SK-N-SH (cell line): ENCODE results near the gene COL4A4.

Experiments used
- CHD2 ChIP-seq: fragments of 150-350 bp; IDR thresholded peaks from 2 replicates; pipeline ENCODE4 v1.6.1; 2018; ENCODE audit warnings: low read length; ENCODE audit not compliant: partially characterized antibody
- CTCF ChIP-seq: fragments of 200-600 bp; sonication (generic); IDR thresholded peaks from 2 replicates; pipeline ENCODE4 v1.6.1; 2017; ENCODE audit warnings: antibody characterized with exemption, mild to moderate bottlenecking, moderate library complexity
- EP300 ChIP-seq, 2 experiments: IDR thresholded peaks; 2 replicates each; pipeline versions ENCODE4 v1.4.0 to v1.6.1; 2012; ENCODE audit warnings: borderline replicate concordance in 1 of 2, low read depth in 1 of 2, low read length in 1 of 2
- NRF1 ChIP-seq: IDR thresholded peaks from 2 replicates; pipeline ENCODE4 v1.6.1; 2012; ENCODE audit warnings: low read depth, mild to moderate bottlenecking, low read length
- POLR2AphosphoS5 ChIP-seq: IDR thresholded peaks from 2 replicates; pipeline ENCODE4 v1.6.1; 2012; ENCODE audit warnings: low read depth, low read length
- REST ChIP-seq: IDR thresholded peaks from 2 replicates; pipeline ENCODE4 v1.6.1; 2012; ENCODE audit warnings: mild to moderate bottlenecking, low read depth, low read length, moderate library complexity
- SIN3A ChIP-seq: IDR thresholded peaks from 2 replicates; pipeline ENCODE4 v1.6.1; 2012; ENCODE audit warnings: low read depth, mild to moderate bottlenecking, low read length, moderate library complexity, borderline replicate concordance
- TF ChIP-seq, protein P1 (sequence below): fragments of 150-350 bp; IDR thresholded peaks from 2 replicates; pipeline ENCODE4 v1.6.1; 2017; ENCODE audit warnings: antibody characterized with exemption, low read length, low read depth, borderline replicate concordance

DNA sequence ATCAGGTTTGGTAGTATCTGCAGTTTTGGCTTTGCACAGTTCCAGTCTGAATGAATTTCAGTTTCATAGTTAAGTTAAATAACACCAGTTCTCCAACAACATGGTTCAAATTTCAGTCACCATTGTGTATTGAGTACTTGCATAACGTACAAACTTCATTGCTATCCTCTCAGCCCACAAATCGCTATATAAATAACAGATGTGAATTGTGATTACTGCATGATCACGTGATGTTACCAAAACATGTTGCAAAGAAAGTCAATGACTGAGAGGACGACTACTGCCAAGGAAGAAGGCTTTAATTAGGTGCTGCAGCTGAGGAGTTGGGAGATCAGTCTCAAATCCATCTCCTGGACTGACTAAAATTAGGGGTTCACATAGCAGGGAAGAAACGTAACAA, 48.2 kb downstream of the COL4A4 start:
- no peak for TF ChIP-seq POLR2AphosphoS5
- no peak for TF ChIP-seq EP300 (IDR thresholded peaks at IDR 0.05; ENCODE audit: borderline replicate concordance in 1 of 2, low read depth in 1 of 2, low read length in 1 of 2)
- TF ChIP-seq CTCF, result no peak
- TF ChIP-seq CHD2, result no peak
- TF ChIP-seq, protein P1, sequence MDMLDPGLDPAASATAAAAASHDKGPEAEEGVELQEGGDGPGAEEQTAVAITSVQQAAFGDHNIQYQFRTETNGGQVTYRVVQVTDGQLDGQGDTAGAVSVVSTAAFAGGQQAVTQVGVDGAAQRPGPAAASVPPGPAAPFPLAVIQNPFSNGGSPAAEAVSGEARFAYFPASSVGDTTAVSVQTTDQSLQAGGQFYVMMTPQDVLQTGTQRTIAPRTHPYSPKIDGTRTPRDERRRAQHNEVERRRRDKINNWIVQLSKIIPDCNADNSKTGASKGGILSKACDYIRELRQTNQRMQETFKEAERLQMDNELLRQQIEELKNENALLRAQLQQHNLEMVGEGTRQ, result no peak
- TF ChIP-seq SIN3A, result no peak
- TF ChIP-seq REST, result no peak
- TF ChIP-seq NRF1, result no peak
